Measurements from ENCODE around the gene C21orf58. TPM values are rescaled to one million over a fixed set of nuclear protein-coding genes. Genes with fewer than 3 reads are reported as not detected.

Gene C21orf58
- polyA plus RNA-seq, 1 of the 3 experiments (the other 2 are of a cell fraction): 9.7 TPM

DNA sequence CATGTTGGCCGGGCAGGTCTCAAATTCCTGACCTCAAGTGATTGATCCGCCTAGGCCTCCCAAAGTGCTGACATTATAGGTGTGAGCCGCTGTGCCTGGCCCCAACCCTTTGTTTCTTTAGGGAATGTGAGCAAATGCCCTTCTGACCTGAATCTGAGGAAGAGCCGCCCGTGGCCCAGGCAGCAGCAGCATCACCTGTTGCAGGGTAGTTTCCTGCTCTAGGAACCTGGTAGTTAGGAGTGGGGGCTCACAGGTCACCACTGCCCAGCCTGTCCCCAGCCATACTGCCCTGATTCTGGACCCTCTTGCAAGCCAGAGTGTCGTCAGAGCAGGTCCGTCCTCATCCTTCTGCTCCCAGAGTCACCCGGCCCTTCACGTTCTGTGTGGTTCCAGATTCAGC, 24.5 kb downstream of the C21orf58 start:
- Histone ChIP-seq H3K27me3 (ENCODE audit: insufficient read depth) (no peaks in the 10 kb centered on the region), H3K9me2 (no peaks in the 10 kb centered on the region), H3F3A (replicated peaks; ENCODE audit: insufficient read depth) (no peaks in the 10 kb centered on the region), H3K79me2 (ENCODE audit: insufficient read depth) (no peaks in the 10 kb centered on the region), H3K27ac (ENCODE audit: low read depth in 2 of 2, low read length in 1 of 2) (no peak overlapping the region), H3K4me1 (ENCODE audit: control insufficient read depth in 1 of 2, insufficient read depth in 2 of 2, low read depth in 1 of 2, low read length in 1 of 2) (peaks cover 7 to 8% of the 10 kb centered on the region in 2 experiments; a peak in 3 of 4 replicates), H3K4me3 (ENCODE audit: low read depth in 2 of 2, low read length in 1 of 2) (no peak overlapping the region), H3K9me3 (no peaks in the 10 kb centered on the region), H3K9ac (no peak overlapping the region), H3K36me3 (replicated peaks in 1 of 2; ENCODE audit: control insufficient read depth in 1 of 2, insufficient read depth in 2 of 2, low read length in 1 of 2) (peaks cover 3 to 6% of the 10 kb centered on the region in 2 experiments), H3K4me2 (no peak overlapping the region), H4K20me1 (ENCODE audit: insufficient read depth) (no peaks in the 10 kb centered on the region), H2AFZ (ENCODE audit: low read depth) (no peak overlapping the region)
- 89% methylated on average over 6 of the region's 9 CpGs for WGBS (ENCODE audit: low lambda C conversion rate)
- DNase-seq: no peak
- TF ChIP-seq IRF3 (IDR thresholded peaks at IDR 0.05; ENCODE audit: low read depth, low read length) (no peak), RFX5 (IDR thresholded peaks at IDR 0.05; ENCODE audit: low read length) (no peak), TCF12 (IDR thresholded peaks at IDR 0.05) (no peak)
- ChIA-PET CTCF (no interaction called here), POLR2A (no interaction called here)

- H3K27me3 ChIP-seq (ENCODE audit: insufficient read depth): no peaks in the 10 kb centered on the region
- no peak overlapping the region for H3K4me2 ChIP-seq
- TF ChIP-seq RXRA (IDR thresholded peaks at IDR 0.05; ENCODE audit: borderline replicate concordance, low read depth): no peak
- TF ChIP-seq, protein P1, sequence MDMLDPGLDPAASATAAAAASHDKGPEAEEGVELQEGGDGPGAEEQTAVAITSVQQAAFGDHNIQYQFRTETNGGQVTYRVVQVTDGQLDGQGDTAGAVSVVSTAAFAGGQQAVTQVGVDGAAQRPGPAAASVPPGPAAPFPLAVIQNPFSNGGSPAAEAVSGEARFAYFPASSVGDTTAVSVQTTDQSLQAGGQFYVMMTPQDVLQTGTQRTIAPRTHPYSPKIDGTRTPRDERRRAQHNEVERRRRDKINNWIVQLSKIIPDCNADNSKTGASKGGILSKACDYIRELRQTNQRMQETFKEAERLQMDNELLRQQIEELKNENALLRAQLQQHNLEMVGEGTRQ (IDR thresholded peaks at IDR 0.05; ENCODE audit: borderline replicate concordance, low read depth, low read length): no peak
- no peak for TF ChIP-seq TCF12 (IDR thresholded peaks at IDR 0.05)
- TF ChIP-seq POLR2AphosphoS5 (IDR thresholded peaks at IDR 0.05; ENCODE audit: low read depth, low read length): no peak
- TF ChIP-seq CHD2 (IDR thresholded peaks at IDR 0.05; ENCODE audit: low read length, partially characterized antibody): no peak
- TF ChIP-seq SMC3 (IDR thresholded peaks at IDR 0.05; ENCODE audit: low read depth, low read length): no peak
- TF ChIP-seq JUND (IDR thresholded peaks at IDR 0.05): no peak
- TF ChIP-seq, protein P2, sequence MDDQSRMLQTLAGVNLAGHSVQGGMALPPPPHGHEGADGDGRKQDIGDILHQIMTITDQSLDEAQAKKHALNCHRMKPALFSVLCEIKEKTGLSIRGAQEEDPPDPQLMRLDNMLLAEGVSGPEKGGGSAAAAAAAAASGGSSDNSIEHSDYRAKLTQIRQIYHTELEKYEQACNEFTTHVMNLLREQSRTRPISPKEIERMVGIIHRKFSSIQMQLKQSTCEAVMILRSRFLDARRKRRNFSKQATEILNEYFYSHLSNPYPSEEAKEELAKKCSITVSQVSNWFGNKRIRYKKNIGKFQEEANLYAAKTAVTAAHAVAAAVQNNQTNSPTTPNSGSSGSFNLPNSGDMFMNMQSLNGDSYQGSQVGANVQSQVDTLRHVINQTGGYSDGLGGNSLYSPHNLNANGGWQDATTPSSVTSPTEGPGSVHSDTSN (IDR thresholded peaks at IDR 0.05): no peak
- no peak for TF ChIP-seq TAF1 (IDR thresholded peaks at IDR 0.05; ENCODE audit: borderline replicate concordance, low read depth, low read length)
- TF ChIP-seq, protein P3, sequence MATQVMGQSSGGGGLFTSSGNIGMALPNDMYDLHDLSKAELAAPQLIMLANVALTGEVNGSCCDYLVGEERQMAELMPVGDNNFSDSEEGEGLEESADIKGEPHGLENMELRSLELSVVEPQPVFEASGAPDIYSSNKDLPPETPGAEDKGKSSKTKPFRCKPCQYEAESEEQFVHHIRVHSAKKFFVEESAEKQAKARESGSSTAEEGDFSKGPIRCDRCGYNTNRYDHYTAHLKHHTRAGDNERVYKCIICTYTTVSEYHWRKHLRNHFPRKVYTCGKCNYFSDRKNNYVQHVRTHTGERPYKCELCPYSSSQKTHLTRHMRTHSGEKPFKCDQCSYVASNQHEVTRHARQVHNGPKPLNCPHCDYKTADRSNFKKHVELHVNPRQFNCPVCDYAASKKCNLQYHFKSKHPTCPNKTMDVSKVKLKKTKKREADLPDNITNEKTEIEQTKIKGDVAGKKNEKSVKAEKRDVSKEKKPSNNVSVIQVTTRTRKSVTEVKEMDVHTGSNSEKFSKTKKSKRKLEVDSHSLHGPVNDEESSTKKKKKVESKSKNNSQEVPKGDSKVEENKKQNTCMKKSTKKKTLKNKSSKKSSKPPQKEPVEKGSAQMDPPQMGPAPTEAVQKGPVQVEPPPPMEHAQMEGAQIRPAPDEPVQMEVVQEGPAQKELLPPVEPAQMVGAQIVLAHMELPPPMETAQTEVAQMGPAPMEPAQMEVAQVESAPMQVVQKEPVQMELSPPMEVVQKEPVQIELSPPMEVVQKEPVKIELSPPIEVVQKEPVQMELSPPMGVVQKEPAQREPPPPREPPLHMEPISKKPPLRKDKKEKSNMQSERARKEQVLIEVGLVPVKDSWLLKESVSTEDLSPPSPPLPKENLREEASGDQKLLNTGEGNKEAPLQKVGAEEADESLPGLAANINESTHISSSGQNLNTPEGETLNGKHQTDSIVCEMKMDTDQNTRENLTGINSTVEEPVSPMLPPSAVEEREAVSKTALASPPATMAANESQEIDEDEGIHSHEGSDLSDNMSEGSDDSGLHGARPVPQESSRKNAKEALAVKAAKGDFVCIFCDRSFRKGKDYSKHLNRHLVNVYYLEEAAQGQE (IDR thresholded peaks at IDR 0.05; ENCODE audit: low read depth, low read length): no peak
- no peak for TF ChIP-seq MEF2A (IDR thresholded peaks at IDR 0.05; ENCODE audit: borderline replicate concordance, low read depth)
- no peak for TF ChIP-seq RAD21 (IDR thresholded peaks at IDR 0.05; ENCODE audit: low read length)
- H3K36me3 ChIP-seq (replicated peaks in 1 of 2; ENCODE audit: control insufficient read depth in 1 of 2, insufficient read depth in 2 of 2, low read length in 1 of 2): peaks cover 3 to 6% of the 10 kb centered on the region in 2 experiments
- H3K4me1 ChIP-seq (ENCODE audit: control insufficient read depth in 1 of 2, insufficient read depth in 2 of 2, low read depth in 1 of 2, low read length in 1 of 2): peaks cover 7 to 8% of the 10 kb centered on the region in 2 experiments; a peak in 3 of 4 replicates
- H3K9ac ChIP-seq: no peak overlapping the region
- no peaks in the 10 kb centered on the region for H4K20me1 ChIP-seq (ENCODE audit: insufficient read depth)
- WGBS (ENCODE audit: low lambda C conversion rate): 88% methylated on average over 50 of the region's 84 CpGs
- no peak overlapping the region for H3K27ac ChIP-seq (ENCODE audit: low read depth in 2 of 2, low read length in 1 of 2)
- H2AFZ ChIP-seq (ENCODE audit: low read depth): no peak overlapping the region
- ChIA-PET POLR2A (interaction anchor here (0.6 kb wide), 1 partner anchor 303 kb away, joined by 3 read pairs; no protein-coding TSS in a partner anchor), CTCF (no interaction called here)
- H3K9me2 ChIP-seq: no peaks in the 10 kb centered on the region
- no peak overlapping the region for H3K4me3 ChIP-seq (ENCODE audit: low read depth in 2 of 2, low read length in 1 of 2)
- H3F3A ChIP-seq (replicated peaks; ENCODE audit: insufficient read depth): no peaks in the 10 kb centered on the region
- no peaks in the 10 kb centered on the region for H3K79me2 ChIP-seq (ENCODE audit: insufficient read depth)
- DNase-seq: no peak
- no peaks in the 10 kb centered on the region for H3K9me3 ChIP-seq
These were observed 26.1 kb downstream of the C21orf58 start for GRCh38 chr21:46297338-46298271.
